Gastroesophageal sphincter (tissue), 4 donors: ENCODE measurements around the gene PPP5C. TPM values are rescaled to one million over a fixed set of nuclear protein-coding genes. Genes with fewer than 3 reads are reported as not detected.

ENCODE experiments used
- ATAC-seq: fragments of 150-250 bp; one replicate; pipeline ENCODE4 v1.9.1; 2016; ENCODE audit warnings: mild to moderate bottlenecking, moderate library complexity
- H3K27ac ChIP-seq, 4 donors: fragments of 200-600 bp; sonication (generic) in 3 of 4; 1 replicate in 3 of 4; 2 replicates in 1 of 4; pipeline ENCODE4 v1.5.1; 2016 to 2019
- H3K27me3 ChIP-seq: fragments of 200-600 bp; sonication (generic); one replicate; pipeline ENCODE4 v1.5.1; 2019
- H3K36me3 ChIP-seq, 2 donors: fragments of 200-600 bp; sonication (generic); one replicate each; pipeline ENCODE4 v1.5.1; 2019; ENCODE audit warnings: control low read depth in 1 of 2
- H3K4me1 ChIP-seq, 3 donors: fragments of 200-600 bp; sonication (generic); 1 replicate in 2 of 3; 2 replicates in 1 of 3; pipeline ENCODE4 v1.5.1; 2016 to 2019; ENCODE audit warnings: control low read depth in 2 of 3
- H3K4me3 ChIP-seq, 2 donors: fragments of 200-600 bp; sonication (generic); one replicate each; pipeline ENCODE4 v1.5.1; 2019; ENCODE audit warnings: mild to moderate bottlenecking in 1 of 2, moderate library complexity in 1 of 2
- H3K9me3 ChIP-seq, 3 donors: fragments of 200-600 bp; sonication (generic); one replicate each; pipeline ENCODE4 v1.5.1; 2017 to 2019; ENCODE audit warnings: control low read depth in 2 of 3
- CTCF ChIP-seq, 4 experiments: fragments of 200-600 bp in 2 of 4; fragments of 450-650 bp in 2 of 4; sonication (generic) in 1 of 4; IDR thresholded peaks; one replicate each; pipeline ENCODE4 v1.5.1; 2017 to 2019; ENCODE audit warnings: antibody characterized with exemption in 4 of 4, mild to moderate bottlenecking in 2 of 4, moderate library complexity in 2 of 4
- EP300 ChIP-seq: sonication (generic); formaldehyde crosslinking; IDR thresholded peaks from one replicate; pipeline ENCODE4 v1.6.1; 2017; ENCODE audit warnings: antibody characterized with exemption, mild to moderate bottlenecking
- POLR2A ChIP-seq, 2 donors: fragments of 450-650 bp; IDR thresholded peaks; one replicate each; pipeline ENCODE4 v1.6.1; 2017; ENCODE audit warnings: antibody characterized with exemption in 2 of 2, mild to moderate bottlenecking in 2 of 2, moderate library complexity in 1 of 2
- POLR2AphosphoS5 ChIP-seq: sonication (generic); formaldehyde crosslinking; IDR thresholded peaks from one replicate; pipeline ENCODE4 v1.6.1; 2017; ENCODE audit warnings: antibody characterized with exemption
- WGBS, 2 donors: methylation state at CpG; one replicate each; pipeline ENCODE4 v1.1.5; 2018; ENCODE audit warnings: low coverage in 1 of 2; 5-methylcytosine and 5-hydroxymethylcytosine counted together
- total RNA-seq, 4 donors: library from RNA; depleted of rRNA; stranded (reverse); fragments of >200 nt; gene quantifications; one replicate each; pipeline ENCODE4 v1.1.0, GENCODE V29; 2016

PPP5C gene
- total RNA-seq, 4 donors from 2014 or later: 48.2 to 69.5 (median 50.7) TPM

- Histone ChIP-seq H3K27ac (no peak overlapping the region), H3K36me3 (peaks cover 19 to 99% of the 10 kb centered on the region in 2 donors), H3K4me1 (no peaks in the 10 kb centered on the region), H3K4me3 (no peak overlapping the region), H3K27me3 (no peaks in the 10 kb centered on the region), H3K9me3 (peaks cover 0 to 21% (median 0%) of the 10 kb centered on the region in 3 donors)
- 80 to 91% methylated on average over 2 of the region's 2 CpGs for WGBS, 2 donors
- ATAC-seq: no peak
- no peak for TF ChIP-seq POLR2AphosphoS5
- no peak for TF ChIP-seq POLR2A (IDR thresholded peaks at IDR 0.05)
- no peak for TF ChIP-seq EP300
- no peak for TF ChIP-seq CTCF (IDR thresholded peaks at IDR 0.05)
Observed at GRCh38 chr19:46330319-46330918, 16.5 kb upstream of the PPP5C start.

GRCh38 chr19:46337487-46337886 lies 9.4 kb upstream of the PPP5C start:
- no peak for ATAC-seq
- Histone ChIP-seq H3K36me3 (peaks cover 0 to 99% of the 10 kb centered on the region in 2 donors), H3K27me3 (no peaks in the 10 kb centered on the region), H3K4me3 (no peak overlapping the region), H3K27ac (no peak overlapping the region), H3K4me1 (no peaks in the 10 kb centered on the region), H3K9me3 (no peaks in the 10 kb centered on the region)
- WGBS, 2 donors: 86 to 100% methylated on average over 1 of the region's 1 CpG
- TF ChIP-seq POLR2AphosphoS5 (no peak), POLR2A (IDR thresholded peaks at IDR 0.05) (no peak), EP300 (no peak), CTCF (IDR thresholded peaks at IDR 0.05) (no peak)

GRCh38 chr19:46339446-46339845 lies 7.4 kb upstream of the PPP5C start:
- Histone ChIP-seq H3K4me3 (no peak overlapping the region), H3K27ac (peak overlapping the region in 1 of 4 donors; percentile 15), H3K27me3 (no peaks in the 10 kb centered on the region), H3K36me3 (peaks cover 0 to 88% of the 10 kb centered on the region in 2 donors), H3K4me1 (no peaks in the 10 kb centered on the region), H3K9me3 (no peaks in the 10 kb centered on the region)
- TF ChIP-seq CTCF (IDR thresholded peaks at IDR 0.05) (no peak), POLR2AphosphoS5 (no peak)
- WGBS, 2 donors: 60 to 69% methylated on average over 8 to 10 of the region's 10 CpGs
- no peak for ATAC-seq

GRCh38 chr19:46340051-46340659 lies 6.7 kb upstream of the PPP5C start:
- Histone ChIP-seq H3K36me3 (peaks cover 0 to 81% of the 10 kb centered on the region in 2 donors), H3K4me3 (no peak overlapping the region), H3K27ac (no peak overlapping the region), H3K9me3 (no peaks in the 10 kb centered on the region), H3K27me3 (no peaks in the 10 kb centered on the region), H3K4me1 (no peaks in the 10 kb centered on the region)
- WGBS, 2 donors: 92% methylated on average over 10 of the region's 11 CpGs; no CpG with 5 or more reads in 1 of the 2 donors
- TF ChIP-seq EP300: no peak
- no peak for TF ChIP-seq CTCF (IDR thresholded peaks at IDR 0.05)
- no peak for TF ChIP-seq POLR2AphosphoS5
- TF ChIP-seq POLR2A (IDR thresholded peaks at IDR 0.05): no peak
- no peak for ATAC-seq

GRCh38 chr19:46341937-46342336 lies 5.0 kb upstream of the PPP5C start:
- no peak for ATAC-seq
- H3K36me3 ChIP-seq: peaks cover 0 to 64% of the 10 kb centered on the region in 2 donors

More at GRCh38 chr19:46341937-46342336, 5.0 kb upstream of the PPP5C start:
- peaks cover 0 to 10% (median 0%) of the 10 kb centered on the region in 3 donors for H3K4me1 ChIP-seq
- no peaks in the 10 kb centered on the region for H3K9me3 ChIP-seq
- H3K4me3 ChIP-seq: no peak overlapping the region
- H3K27ac ChIP-seq: peak overlapping the region in 1 of 4 donors; percentile 1
- TF ChIP-seq EP300: no peak
- TF ChIP-seq CTCF (IDR thresholded peaks at IDR 0.05): no peak
- TF ChIP-seq POLR2AphosphoS5: no peak
- no peak for TF ChIP-seq POLR2A (IDR thresholded peaks at IDR 0.05)
- 96% methylated on average over 2 to 3 of the region's 3 CpGs for WGBS, 2 donors
- H3K27me3 ChIP-seq: no peaks in the 10 kb centered on the region
